Trophoblast cell (in vitro differentiated cells and primary cell): ENCODE measurements around the gene CHAF1A.

Experiments
- DNase-seq, 2 donors: peaks; one replicate each; pipeline ENCODE4 v3.0.0-alpha.2; 2016
- H2AFZ ChIP-seq: 2 replicates; pipeline ENCODE4 v1.6.1; 2013; ENCODE audit warnings: low read length, moderate library complexity, mild to moderate bottlenecking; ENCODE audit not compliant: insufficient read depth, poor library complexity
- H2AK5ac ChIP-seq: 2 replicates; pipeline ENCODE4 v1.6.1; 2013; ENCODE audit warnings: mild to moderate bottlenecking, low read length
- H2BK120ac ChIP-seq: 2 replicates; pipeline ENCODE4 v1.6.1; 2013; ENCODE audit warnings: low read length, mild to moderate bottlenecking, moderate library complexity; ENCODE audit not compliant: insufficient read depth, poor library complexity
- H2BK12ac ChIP-seq: 2 replicates; pipeline ENCODE4 v1.6.1; 2013; ENCODE audit warnings: mild to moderate bottlenecking, low read length, moderate library complexity
- H2BK5ac ChIP-seq: 2 replicates; pipeline ENCODE4 v1.6.1; 2013; ENCODE audit warnings: low read length, low read depth, moderate library complexity, mild to moderate bottlenecking; ENCODE audit not compliant: poor library complexity
- H3K14ac ChIP-seq: 2 replicates; pipeline ENCODE4 v1.6.1; 2013; ENCODE audit warnings: mild to moderate bottlenecking, low read length
- H3K18ac ChIP-seq: 2 replicates; pipeline ENCODE4 v1.6.1; 2013; ENCODE audit warnings: mild to moderate bottlenecking, low read length
- H3K23ac ChIP-seq: 2 replicates; pipeline ENCODE4 v1.6.1; 2013; ENCODE audit warnings: low read length
- H3K27ac ChIP-seq: 2 replicates; pipeline ENCODE4 v1.5.1; 2013; ENCODE audit warnings: low read depth, mild to moderate bottlenecking, inconsistent platforms, low read length, moderate library complexity
- H3K27me3 ChIP-seq: 2 replicates; pipeline ENCODE4 v1.6.1; 2013; ENCODE audit warnings: inconsistent platforms, mild to moderate bottlenecking, low read length, moderate library complexity; ENCODE audit not compliant: insufficient read depth
- H3K36me3 ChIP-seq, 2 experiments: 1 replicate in 1 of 2; 2 replicates in 1 of 2; pipeline ENCODE4 v1.6.1; 2013; ENCODE audit warnings: low read length in 2 of 2, mild to moderate bottlenecking in 2 of 2, moderate library complexity in 1 of 2; ENCODE audit not compliant: insufficient read depth in 2 of 2, control insufficient read depth in 1 of 2
- H3K4ac ChIP-seq: 2 replicates; pipeline ENCODE4 v1.6.1; 2013; ENCODE audit warnings: low read depth, mild to moderate bottlenecking, low read length, moderate library complexity
- H3K4me1 ChIP-seq, 2 experiments: 1 replicate in 1 of 2; 2 replicates in 1 of 2; pipeline ENCODE4 v1.6.1; 2013; ENCODE audit warnings: low read length in 2 of 2, mild to moderate bottlenecking in 2 of 2, moderate library complexity in 1 of 2; ENCODE audit not compliant: insufficient read depth in 2 of 2, control insufficient read depth in 1 of 2
- H3K4me2 ChIP-seq: 2 replicates; pipeline ENCODE4 v1.6.1; 2013; ENCODE audit warnings: inconsistent platforms, mild to moderate bottlenecking, low read length, moderate library complexity
- H3K4me3 ChIP-seq: 2 replicates; pipeline ENCODE4 v1.5.1; 2013; ENCODE audit warnings: mild to moderate bottlenecking, low read depth, low read length, inconsistent platforms
- H3K79me1 ChIP-seq: one replicate; pipeline ENCODE4 v1.6.1; 2013; ENCODE audit warnings: low read length
- H3K79me2 ChIP-seq: 2 replicates; pipeline ENCODE4 v1.6.1; 2013; ENCODE audit warnings: low read length, mild to moderate bottlenecking; ENCODE audit not compliant: control insufficient read depth, insufficient read depth, poor library complexity
- H3K9ac ChIP-seq: 2 replicates; pipeline ENCODE4 v1.6.1; 2013; ENCODE audit warnings: mild to moderate bottlenecking, low read length
- H3K9me3 ChIP-seq: 2 replicates; pipeline ENCODE4 v1.6.1; 2013; ENCODE audit warnings: low read depth, mild to moderate bottlenecking, control low read depth, inconsistent platforms, low read length; ENCODE audit not compliant: insufficient read depth
- H4K12ac ChIP-seq: 2 replicates; pipeline ENCODE4 v1.6.1; 2013; ENCODE audit warnings: low read depth, mild to moderate bottlenecking, low read length, moderate library complexity
- H4K8ac ChIP-seq: 2 replicates; pipeline ENCODE4 v1.6.1; 2013; ENCODE audit warnings: low read depth, mild to moderate bottlenecking, low read length, moderate library complexity
- H4K91ac ChIP-seq: one replicate; pipeline ENCODE4 v1.6.1; 2013; ENCODE audit warnings: low read depth, mild to moderate bottlenecking, low read length, moderate library complexity
- WGBS: extraction: QIAGEN DNeasy Blood & Tissue Kit; methylation state at CpG from one replicate; pipeline ENCODE4 v1.1.7; 2013; ENCODE audit warnings: missing lambda C conversion rate; ENCODE audit not compliant: insufficient read length, insufficient coverage; ENCODE audit errors: extremely low coverage; 5-methylcytosine and 5-hydroxymethylcytosine counted together

Gene CHAF1A

GRCh38 chr19:4357095-4357797 is 45.2 kb upstream of the CHAF1A start:
- H4K12ac ChIP-seq, result no peak overlapping the region
- H3K9ac ChIP-seq, result no peak overlapping the region
- no peak overlapping the region for H4K8ac ChIP-seq
- H3K23ac ChIP-seq, result no peak overlapping the region
- H3K36me3 ChIP-seq, result peaks cover 64% of the 10 kb centered on the region in 2 experiments
- H2BK5ac ChIP-seq, result no peak overlapping the region
- H3K4ac ChIP-seq, result no peak overlapping the region
- H2AK5ac ChIP-seq, result no peak overlapping the region
- H2BK12ac ChIP-seq, result no peak overlapping the region
- WGBS, result no CpG with 5 or more reads among the region's 23 CpGs
- H3K18ac ChIP-seq, result no peak overlapping the region
- no peak overlapping the region for H2AFZ ChIP-seq
- no peak for DNase-seq
- no peak overlapping the region for H3K4me3 ChIP-seq
- peaks cover 0 to 3% of the 10 kb centered on the region in 2 experiments for H3K4me1 ChIP-seq
- no peak overlapping the region for H4K91ac ChIP-seq
- H2BK120ac ChIP-seq, result no peak overlapping the region
- H3K27ac ChIP-seq, result no peak overlapping the region
- no peaks in the 10 kb centered on the region for H3K79me1 ChIP-seq
- H3K9me3 ChIP-seq, result peaks cover 3% of the 10 kb centered on the region
- no peaks in the 10 kb centered on the region for H3K27me3 ChIP-seq
- no peak overlapping the region for H3K14ac ChIP-seq
- H3K79me2 ChIP-seq, result no peaks in the 10 kb centered on the region
- H3K4me2 ChIP-seq, result no peak overlapping the region

- H3K4ac ChIP-seq, result no peak overlapping the region
- H2BK5ac ChIP-seq, result no peak overlapping the region
- H2BK12ac ChIP-seq, result no peak overlapping the region
- no peak overlapping the region for H3K4me3 ChIP-seq
- H3K27ac ChIP-seq, result no peak overlapping the region
- no peak overlapping the region for H3K23ac ChIP-seq
- H3K36me3 ChIP-seq, result peaks cover 70 to 71% of the 10 kb centered on the region in 2 experiments
- no peak overlapping the region for H3K9ac ChIP-seq
- no peak overlapping the region for H4K8ac ChIP-seq
- H4K91ac ChIP-seq, result no peak overlapping the region
- no peak overlapping the region for H3K4me2 ChIP-seq
- H3K9me3 ChIP-seq, result peaks cover under 1% of the 10 kb centered on the region
- H3K4me1 ChIP-seq, result peaks cover 0 to 3% of the 10 kb centered on the region in 2 experiments
- no peaks in the 10 kb centered on the region for H3K79me2 ChIP-seq
- H3K27me3 ChIP-seq, result no peaks in the 10 kb centered on the region
- H2BK120ac ChIP-seq, result no peak overlapping the region
- no peak overlapping the region for H3K14ac ChIP-seq
- WGBS, result no CpG with 5 or more reads among the region's 16 CpGs
- no peak overlapping the region for H2AK5ac ChIP-seq
- H3K18ac ChIP-seq, result no peak overlapping the region
- no peak overlapping the region for H2AFZ ChIP-seq
- DNase-seq, result no peak
- no peaks in the 10 kb centered on the region for H3K79me1 ChIP-seq
- no peak overlapping the region for H4K12ac ChIP-seq
Observed at GRCh38 chr19:4357921-4358326, 44.5 kb upstream of the CHAF1A start.

GRCh38 chr19:4358709-4359626 is 43.5 kb upstream of the CHAF1A start:
- no peak for DNase-seq
- no peak overlapping the region for H3K14ac ChIP-seq
- no peaks in the 10 kb centered on the region for H3K9me3 ChIP-seq
- no peak overlapping the region for H2BK12ac ChIP-seq
- no peak overlapping the region for H4K8ac ChIP-seq
- no peak overlapping the region for H3K27ac ChIP-seq
- H3K18ac ChIP-seq, result no peak overlapping the region
- H2AFZ ChIP-seq, result no peak overlapping the region
- H3K36me3 ChIP-seq, result peaks cover 74 to 76% of the 10 kb centered on the region in 2 experiments
- H3K79me1 ChIP-seq, result no peaks in the 10 kb centered on the region
- no peak overlapping the region for H3K9ac ChIP-seq
- no peak overlapping the region for H2AK5ac ChIP-seq
- no peak overlapping the region for H4K12ac ChIP-seq
- no CpG with 5 or more reads among the region's 25 CpGs for WGBS
- no peak overlapping the region for H3K4me2 ChIP-seq
- no peaks in the 10 kb centered on the region for H3K79me2 ChIP-seq
- no peaks in the 10 kb centered on the region for H3K27me3 ChIP-seq
- H3K4ac ChIP-seq, result no peak overlapping the region
- H2BK5ac ChIP-seq, result no peak overlapping the region
- H4K91ac ChIP-seq, result no peak overlapping the region
- H3K4me1 ChIP-seq, result peaks cover 0 to 3% of the 10 kb centered on the region in 2 experiments
- H3K4me3 ChIP-seq, result no peak overlapping the region
- no peak overlapping the region for H3K23ac ChIP-seq
- no peak overlapping the region for H2BK120ac ChIP-seq

- H3K27me3 ChIP-seq, result no peaks in the 10 kb centered on the region
- no peak overlapping the region for H3K18ac ChIP-seq
- H3K23ac ChIP-seq, result no peak overlapping the region
- H2BK12ac ChIP-seq, result no peak overlapping the region
- no peak overlapping the region for H4K91ac ChIP-seq
- no peak overlapping the region for H2BK5ac ChIP-seq
- no peak overlapping the region for H2AFZ ChIP-seq
- DNase-seq, result no peak
- no peak overlapping the region for H3K27ac ChIP-seq
- no peak overlapping the region for H3K9ac ChIP-seq
- H3K4me3 ChIP-seq, result no peak overlapping the region
- no peak overlapping the region for H3K14ac ChIP-seq
- H2AK5ac ChIP-seq, result no peak overlapping the region
- no peaks in the 10 kb centered on the region for H3K79me1 ChIP-seq
- no peak overlapping the region for H3K4me2 ChIP-seq
- H3K36me3 ChIP-seq, result peaks cover 72 to 75% of the 10 kb centered on the region in 2 experiments
- no peak overlapping the region for H3K4ac ChIP-seq
- no peaks in the 10 kb centered on the region for H3K79me2 ChIP-seq
- H3K4me1 ChIP-seq, result peaks cover 0 to 3% of the 10 kb centered on the region in 2 experiments
- H3K9me3 ChIP-seq, result no peaks in the 10 kb centered on the region
- H4K12ac ChIP-seq, result no peak overlapping the region
- no peak overlapping the region for H2BK120ac ChIP-seq
- no peak overlapping the region for H4K8ac ChIP-seq
- no CpG with 5 or more reads among the region's 13 CpGs for whole genome bisulfite sequencing
Observed at GRCh38 chr19:4359627-4360000, 42.8 kb upstream of the CHAF1A start.
